Adipocyte (in vitro differentiated cells): Measurements from ENCODE around the gene ZBTB16.
A peak's percentile ranks its signal among the peaks of the same experiment; 100 is the strongest.

Experiments
- DNase-seq: peaks from one replicate; pipeline ENCODE4 v3.0.0-alpha.2; 2015; ENCODE audit warnings: low read depth
- H3K27me3 ChIP-seq: replicated peaks from 2 replicates; pipeline ENCODE4 v1.7.0; 2013; ENCODE audit warnings: mild to moderate bottlenecking, low read length, moderate library complexity; ENCODE audit not compliant: control insufficient read depth, insufficient read depth
- H3K36me3 ChIP-seq: 2 replicates; pipeline ENCODE4 v1.7.0; 2013; ENCODE audit warnings: low read length, mild to moderate bottlenecking, moderate library complexity; ENCODE audit not compliant: control insufficient read depth, insufficient read depth, severe bottlenecking
- H3K4me1 ChIP-seq: 2 replicates; pipeline ENCODE4 v1.7.0; 2013; ENCODE audit warnings: mild to moderate bottlenecking, low read length, moderate library complexity; ENCODE audit not compliant: control insufficient read depth, insufficient read depth
- H3K4me3 ChIP-seq: 2 replicates; pipeline ENCODE4 v1.7.0; 2013; ENCODE audit warnings: mild to moderate bottlenecking, low read length, moderate library complexity
- H3K9ac ChIP-seq: 2 replicates; pipeline ENCODE4 v1.7.0; 2013; ENCODE audit warnings: mild to moderate bottlenecking, low read length, moderate library complexity
- H3K9me3 ChIP-seq: 2 replicates; pipeline ENCODE4 v1.7.0; 2013; ENCODE audit warnings: mild to moderate bottlenecking, low read length, moderate library complexity; ENCODE audit not compliant: control insufficient read depth

ZBTB16 gene

GRCh38 chr11:114147375-114148012, 88.0 kb downstream of the ZBTB16 start:
- H3K9me3 ChIP-seq = no peaks in the 10 kb centered on the region
- H3K36me3 ChIP-seq = no peaks in the 10 kb centered on the region
- peak overlapping the region; percentile 77 for H3K9ac ChIP-seq
- H3K4me3 ChIP-seq = no peak overlapping the region
- peaks cover 95% of the 10 kb centered on the region for H3K4me1 ChIP-seq
- no peaks in the 10 kb centered on the region for H3K27me3 ChIP-seq
- peak; percentile 63 for DNase-seq

DNA sequence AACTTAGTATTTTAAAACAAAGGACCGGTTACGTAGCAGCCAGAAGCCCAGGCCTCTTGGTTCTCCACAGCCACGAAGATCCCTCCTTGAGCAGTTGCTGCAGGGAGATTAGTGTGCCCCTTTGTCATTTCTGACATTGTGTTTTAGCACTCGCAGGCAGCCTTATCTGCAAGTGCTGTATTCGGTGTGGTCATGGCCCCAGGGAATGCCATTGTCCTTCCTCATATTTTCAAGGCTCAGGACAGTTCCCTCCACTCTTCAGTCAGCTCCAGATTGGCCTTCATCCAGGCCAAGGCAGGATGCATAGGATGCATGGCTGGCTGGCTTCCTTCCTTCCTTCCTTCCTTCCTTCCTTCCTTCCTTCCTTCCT, 88.5 kb downstream of the ZBTB16 start:
- no peaks in the 10 kb centered on the region for H3K9me3 ChIP-seq
- no peaks in the 10 kb centered on the region for H3K27me3 ChIP-seq
- H3K36me3 ChIP-seq = peaks cover 2% of the 10 kb centered on the region
- H3K9ac ChIP-seq = peak overlapping the region; percentile 77
- peak; percentile 42 for DNase-seq
- peaks cover 96% of the 10 kb centered on the region for H3K4me1 ChIP-seq
- no peak overlapping the region for H3K4me3 ChIP-seq

- no peak overlapping the region for H3K4me3 ChIP-seq
These were observed 90.3 kb downstream of the ZBTB16 start for GRCh38 chr11:114149689-114150407.

DNA sequence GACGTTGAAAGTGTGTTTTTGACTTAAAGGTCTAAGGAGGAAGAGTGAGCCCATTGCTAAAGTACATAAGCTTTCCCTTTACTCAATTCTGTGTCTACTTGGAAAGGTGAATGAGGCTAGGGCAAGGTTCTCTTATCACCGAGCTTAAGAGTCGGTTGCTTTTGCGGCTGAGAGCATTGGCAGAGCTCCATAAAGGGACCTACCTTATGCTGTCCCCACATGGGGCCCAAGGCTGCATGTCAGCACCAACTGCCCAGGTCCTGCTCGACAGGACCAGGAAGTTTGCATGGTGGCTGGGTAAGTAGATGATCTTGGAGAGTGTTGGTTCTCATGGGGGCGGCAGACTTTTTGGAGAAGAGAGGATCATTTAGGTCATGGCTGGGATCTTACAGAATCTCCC, 91.2 kb downstream of the ZBTB16 start:
- H3K9ac ChIP-seq = peak overlapping the region; percentile 62
- DNase-seq = no peak
- peaks cover 14% of the 10 kb centered on the region for H3K36me3 ChIP-seq
- H3K4me1 ChIP-seq = peaks cover 94% of the 10 kb centered on the region
- H3K27me3 ChIP-seq = no peaks in the 10 kb centered on the region
- H3K9me3 ChIP-seq = no peaks in the 10 kb centered on the region
- no peak overlapping the region for H3K4me3 ChIP-seq

More at GRCh38 chr11:114149689-114150407, 90.3 kb downstream of the ZBTB16 start:
- peaks cover 94% of the 10 kb centered on the region for H3K4me1 ChIP-seq
- peak; percentile 28 for DNase-seq
- H3K27me3 ChIP-seq = no peaks in the 10 kb centered on the region
- peak overlapping the region; percentile 62 for H3K9ac ChIP-seq
- H3K36me3 ChIP-seq = peaks cover 14% of the 10 kb centered on the region
- no peaks in the 10 kb centered on the region for H3K9me3 ChIP-seq

DNA sequence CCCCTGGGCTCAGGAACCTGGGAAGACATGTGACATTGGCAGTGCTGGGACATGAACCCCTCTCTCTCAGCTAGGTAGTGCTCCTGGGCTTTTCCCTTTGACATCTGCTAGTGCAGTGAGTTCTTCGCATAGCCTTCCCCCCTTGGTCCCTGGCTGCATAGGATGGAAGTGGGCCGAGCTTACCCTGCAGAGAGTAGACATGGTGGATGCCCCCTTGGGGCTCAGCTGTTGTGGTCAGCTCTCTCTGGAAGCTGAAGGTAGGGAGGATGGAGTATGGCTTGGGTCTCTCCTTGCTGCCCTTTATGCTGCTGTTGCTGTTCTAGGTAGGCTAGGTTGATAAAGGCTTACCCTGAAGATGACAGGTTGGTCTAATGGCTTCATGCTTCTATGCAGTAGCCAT, 92.1 kb downstream of the ZBTB16 start:
- peaks cover 20% of the 10 kb centered on the region for H3K36me3 ChIP-seq
- peak overlapping the region; percentile 62 for H3K9ac ChIP-seq
- H3K4me3 ChIP-seq = no peak overlapping the region
- H3K4me1 ChIP-seq = peaks cover 95% of the 10 kb centered on the region
- H3K9me3 ChIP-seq = no peaks in the 10 kb centered on the region
- no peaks in the 10 kb centered on the region for H3K27me3 ChIP-seq
- no peak for DNase-seq

DNA sequence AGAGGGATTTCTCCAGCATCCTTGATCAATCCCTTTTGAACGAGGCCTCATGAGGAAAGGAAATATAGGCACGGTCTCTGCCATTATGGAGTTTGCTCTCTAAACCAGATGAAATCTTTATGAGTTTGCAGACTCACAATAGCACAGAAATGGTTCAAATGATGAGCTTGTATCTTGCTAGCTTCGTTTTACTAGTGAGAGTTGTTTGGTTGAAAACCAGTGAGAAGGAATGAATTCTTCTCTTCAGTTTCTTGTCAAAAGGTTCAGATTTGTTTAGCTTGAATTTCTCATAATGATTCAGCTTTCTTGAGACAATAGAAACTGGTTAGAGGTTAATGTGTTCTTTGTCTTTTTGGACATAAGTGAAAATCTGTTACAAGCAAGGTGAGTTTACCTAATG, 92.7 kb downstream of the ZBTB16 start:
- peaks cover 90% of the 10 kb centered on the region for H3K4me1 ChIP-seq

DNA sequence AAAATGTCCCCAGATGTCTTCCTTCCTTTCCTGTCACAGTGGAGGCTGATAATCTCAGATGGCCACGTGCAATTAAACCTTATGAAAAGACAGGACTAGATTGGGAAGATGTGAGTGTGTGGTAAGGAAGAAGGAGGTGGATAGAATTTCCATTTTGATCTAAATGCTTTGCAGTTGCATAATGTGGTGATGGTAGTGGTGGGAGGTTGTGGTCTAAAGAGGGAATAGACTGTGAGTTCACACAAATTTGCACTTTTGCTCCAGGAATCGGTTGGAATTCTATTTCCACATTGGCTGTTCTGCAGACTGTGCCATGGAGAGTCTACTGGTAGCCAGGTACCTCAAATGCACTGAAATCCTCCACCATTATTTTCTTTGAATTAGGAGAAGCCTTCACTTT, 93.3 kb downstream of the ZBTB16 start:
- H3K36me3 ChIP-seq = peaks cover 32% of the 10 kb centered on the region
- H3K4me3 ChIP-seq = no peak overlapping the region
- H3K27me3 ChIP-seq = no peaks in the 10 kb centered on the region

More for the DNA sequence above, 92.7 kb downstream of the ZBTB16 start:
- Histone ChIP-seq H3K4me3 (no peak overlapping the region), H3K9ac (peak overlapping the region; percentile 82), H3K27me3 (no peaks in the 10 kb centered on the region), H3K36me3 (peaks cover 26% of the 10 kb centered on the region), H3K9me3 (no peaks in the 10 kb centered on the region)
- DNase-seq = no peak

DNA sequence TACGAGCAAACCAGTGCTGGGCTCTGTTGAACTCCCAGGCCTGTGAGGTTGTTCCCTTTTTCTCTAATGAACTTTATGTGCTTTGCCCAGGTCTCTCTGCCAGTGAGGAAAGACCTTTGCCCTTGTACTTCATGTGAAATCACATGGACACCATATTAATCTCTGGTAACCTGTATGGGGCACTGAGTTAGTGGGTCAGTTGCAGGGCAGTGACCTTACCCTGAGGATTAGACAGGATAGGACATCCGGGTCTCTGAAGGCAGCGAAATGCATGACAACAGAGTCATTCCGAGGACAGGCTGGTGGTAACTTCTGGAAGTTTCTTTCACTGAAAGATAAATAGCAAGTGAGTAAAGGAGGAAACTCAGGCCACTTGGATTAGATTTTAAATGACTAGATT, 93.7 kb downstream of the ZBTB16 start:
- Histone ChIP-seq H3K27me3 (no peaks in the 10 kb centered on the region), H3K9me3 (no peaks in the 10 kb centered on the region), H3K9ac (peak overlapping the region; percentile 82), H3K36me3 (peaks cover 36% of the 10 kb centered on the region), H3K4me1 (peaks cover 88% of the 10 kb centered on the region), H3K4me3 (no peak overlapping the region)
- DNase-seq = no peak

More for the DNA sequence above, 93.3 kb downstream of the ZBTB16 start:
- no peaks in the 10 kb centered on the region for H3K9me3 ChIP-seq
- DNase-seq = no peak
- H3K9ac ChIP-seq = peak overlapping the region; percentile 82
- H3K4me1 ChIP-seq = peaks cover 87% of the 10 kb centered on the region

DNA sequence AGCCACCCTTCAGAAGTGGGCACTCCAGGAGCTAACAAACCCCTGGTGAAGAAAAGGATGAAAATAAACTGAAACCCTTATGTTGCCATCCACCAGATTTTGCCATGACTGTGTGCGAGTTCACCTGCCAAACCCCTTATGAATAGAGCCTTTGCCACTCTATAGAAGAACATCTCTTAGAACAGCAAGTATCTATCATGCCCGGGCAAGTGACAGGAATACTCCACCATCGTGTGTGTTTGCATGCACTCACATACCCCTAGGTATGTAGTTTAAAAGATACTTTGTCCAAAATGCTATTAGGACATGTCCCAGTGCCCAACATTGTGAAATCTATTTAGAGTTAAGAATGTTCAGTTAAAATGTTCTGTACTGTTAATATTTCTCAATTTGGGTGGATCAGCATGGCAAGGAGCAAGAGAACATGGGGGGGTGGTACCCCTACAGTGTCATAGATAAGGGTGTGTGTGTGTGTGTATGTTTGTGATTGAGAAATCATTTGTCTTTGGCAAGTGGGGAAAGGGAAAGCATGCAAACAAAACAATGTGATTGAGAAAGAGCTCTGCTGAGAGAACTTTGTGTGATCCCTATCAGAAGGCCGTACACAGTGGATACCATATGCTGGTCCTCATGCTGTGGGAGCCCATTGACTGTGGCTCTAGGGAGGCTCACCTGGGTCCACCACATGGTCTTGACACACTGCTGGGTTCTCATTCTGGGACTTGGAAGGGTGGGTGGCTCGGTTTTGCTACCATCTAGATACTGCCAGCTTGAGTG, 94.9 kb downstream of the ZBTB16 start:
- Histone ChIP-seq H3K27me3 (no peaks in the 10 kb centered on the region), H3K36me3 (peaks cover 49% of the 10 kb centered on the region), H3K4me1 (peaks cover 90% of the 10 kb centered on the region), H3K9ac (peak overlapping the region; percentile 96), H3K4me3 (no peak overlapping the region), H3K9me3 (no peaks in the 10 kb centered on the region)
- peak; percentile 97 for DNase-seq

- Histone ChIP-seq H3K27me3 (no peaks in the 10 kb centered on the region), H3K9me3 (no peaks in the 10 kb centered on the region), H3K4me3 (no peak overlapping the region), H3K36me3 (peaks cover 50% of the 10 kb centered on the region), H3K9ac (peak overlapping the region; percentile 96), H3K4me1 (peaks cover 87% of the 10 kb centered on the region)
- DNase-seq = no peak
These were observed 95.6 kb downstream of the ZBTB16 start for GRCh38 chr11:114155116-114155515.

DNA sequence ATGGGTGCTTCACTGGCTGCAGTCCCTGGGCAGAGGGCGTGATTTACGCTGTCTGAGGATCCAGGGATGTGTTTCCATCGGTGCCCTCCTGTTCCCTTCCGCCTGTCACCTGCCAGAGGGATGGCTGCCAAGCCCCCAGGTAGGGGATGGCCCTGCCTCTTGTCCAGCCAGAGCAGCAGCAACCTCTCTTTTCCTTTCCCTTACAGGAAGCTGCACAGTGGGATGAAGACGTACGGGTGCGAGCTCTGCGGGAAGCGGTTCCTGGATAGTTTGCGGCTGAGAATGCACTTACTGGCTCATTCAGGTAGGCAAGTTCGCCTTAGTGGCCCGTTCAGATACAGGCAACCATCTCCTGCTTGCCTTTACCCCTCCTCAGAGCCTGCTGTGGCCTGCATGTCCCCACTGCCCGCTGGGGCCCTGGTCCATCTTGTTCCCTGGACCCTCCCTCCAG, 96.6 kb downstream of the ZBTB16 start:
- Histone ChIP-seq H3K4me1 (peaks cover 86% of the 10 kb centered on the region), H3K4me3 (no peak overlapping the region), H3K9me3 (no peaks in the 10 kb centered on the region), H3K9ac (peak overlapping the region; percentile 96), H3K27me3 (no peaks in the 10 kb centered on the region), H3K36me3 (peaks cover 54% of the 10 kb centered on the region)
- no peak for DNase-seq
